GM19023 (cell line): ENCODE results near the gene VEZF1.
A peak's percentile ranks its signal among the peaks of the same experiment; 100 is the strongest.

Experiments used
- ATAC-seq: cut with Tn5 transposase; IDR thresholded peaks from one replicate; pipeline ENCODE4 v1.9.1; 2021; ENCODE audit warnings: mild to moderate bottlenecking, moderate library complexity; ENCODE audit not compliant: unreplicated experiment

The VEZF1 gene

GRCh38 chr17:57999496-58000017 lies 11.5 kb upstream of the VEZF1 start:
- ATAC-seq, result no peak

- ATAC-seq, result no peak
Measured at GRCh38 chr17:57999010-57999495, 11.0 kb upstream of the VEZF1 start.

DNA sequence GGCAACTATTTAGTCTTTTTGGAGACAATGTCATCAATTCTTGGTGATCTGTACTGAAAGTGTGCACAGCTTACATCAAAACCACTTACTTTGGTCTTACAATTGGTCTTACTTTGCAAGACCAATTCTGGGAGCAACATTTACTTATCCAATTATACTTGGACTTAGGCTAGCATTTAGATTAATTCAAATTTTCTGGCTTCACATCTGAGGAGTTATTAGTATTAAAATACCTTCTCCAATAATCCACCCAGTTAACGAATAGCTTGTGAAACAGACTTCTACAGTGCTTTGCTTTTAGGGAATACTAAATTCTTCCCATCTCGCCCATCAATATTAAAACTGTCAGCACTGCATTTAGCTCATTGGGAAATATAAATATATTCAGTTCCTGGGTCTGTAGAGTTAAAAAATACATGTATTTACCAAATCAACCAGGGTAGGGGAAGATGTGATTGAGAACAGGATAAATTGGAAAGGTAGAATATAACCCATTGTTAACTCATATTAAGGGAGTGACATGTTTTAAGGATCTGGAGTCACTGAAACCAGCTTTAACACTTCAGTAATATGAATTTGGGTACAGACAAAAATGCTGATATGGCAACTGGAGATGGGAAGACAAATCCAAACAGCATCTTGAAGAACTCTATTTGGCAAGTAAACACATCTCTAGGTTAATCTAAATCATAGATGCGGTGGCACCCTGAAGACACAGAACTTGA lies 9.2 kb upstream of the VEZF1 start:
- no peak for ATAC-seq

DNA sequence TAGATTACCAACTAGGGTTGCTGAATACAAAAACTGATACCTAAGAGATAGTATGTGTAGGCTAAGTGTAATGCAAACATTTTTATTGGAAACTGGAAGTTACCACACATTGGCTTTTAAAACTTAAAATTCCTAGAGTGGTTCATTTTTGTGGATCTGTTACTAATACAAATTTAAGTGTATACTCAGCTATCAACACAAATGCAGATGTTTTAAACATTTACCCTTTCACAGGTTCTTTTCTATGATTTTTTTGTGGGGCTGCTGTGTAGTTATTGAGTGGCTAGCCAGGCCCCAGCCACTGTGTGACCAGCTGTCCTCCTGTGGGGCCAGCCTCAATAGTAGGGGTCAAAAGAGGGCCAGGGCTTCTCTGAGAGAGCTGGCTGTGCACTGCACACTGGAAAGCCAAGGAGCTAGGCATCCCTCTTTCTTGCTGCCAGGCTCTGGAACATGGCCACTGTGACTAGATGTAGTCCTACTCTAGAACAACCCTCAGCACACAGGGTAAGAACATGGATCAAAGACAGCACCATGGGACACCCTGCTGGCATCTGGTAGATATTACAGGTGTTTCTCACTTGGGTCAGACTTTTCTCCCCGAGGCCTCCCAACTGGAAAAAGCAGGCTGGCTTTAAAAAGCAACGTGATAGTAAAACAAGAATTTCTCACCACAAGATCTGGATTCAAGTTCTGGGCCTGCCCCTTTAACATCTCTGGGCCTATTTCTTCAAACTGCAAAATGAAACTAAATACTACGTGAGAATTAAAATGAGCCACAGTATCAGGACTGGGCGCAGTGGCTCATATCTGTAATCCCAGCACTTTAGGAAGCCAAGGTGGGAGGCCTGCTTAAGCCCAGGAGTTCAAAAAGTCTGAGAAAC lies 7.3 kb upstream of the VEZF1 start:
- peak; percentile 62 for ATAC-seq

DNA sequence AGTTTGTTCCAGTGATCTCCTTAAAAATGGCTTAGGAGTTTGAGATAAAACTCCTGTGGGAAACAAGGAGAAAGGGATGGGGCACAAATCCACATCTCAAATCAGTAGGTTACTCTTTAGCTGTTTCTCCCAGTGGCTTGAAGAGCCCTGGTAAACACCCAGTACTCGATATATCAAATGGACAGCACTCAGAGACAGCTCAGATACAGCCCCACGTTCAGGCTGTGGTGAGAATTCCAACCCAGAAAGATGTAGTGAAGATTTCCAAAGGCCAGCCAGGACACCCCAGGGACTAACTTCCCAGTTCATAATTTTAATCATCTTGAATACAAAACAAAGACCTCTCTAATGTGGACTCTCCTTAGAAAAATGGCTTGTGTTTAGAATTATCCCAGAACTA lies 6.4 kb upstream of the VEZF1 start:
- no peak for ATAC-seq

DNA sequence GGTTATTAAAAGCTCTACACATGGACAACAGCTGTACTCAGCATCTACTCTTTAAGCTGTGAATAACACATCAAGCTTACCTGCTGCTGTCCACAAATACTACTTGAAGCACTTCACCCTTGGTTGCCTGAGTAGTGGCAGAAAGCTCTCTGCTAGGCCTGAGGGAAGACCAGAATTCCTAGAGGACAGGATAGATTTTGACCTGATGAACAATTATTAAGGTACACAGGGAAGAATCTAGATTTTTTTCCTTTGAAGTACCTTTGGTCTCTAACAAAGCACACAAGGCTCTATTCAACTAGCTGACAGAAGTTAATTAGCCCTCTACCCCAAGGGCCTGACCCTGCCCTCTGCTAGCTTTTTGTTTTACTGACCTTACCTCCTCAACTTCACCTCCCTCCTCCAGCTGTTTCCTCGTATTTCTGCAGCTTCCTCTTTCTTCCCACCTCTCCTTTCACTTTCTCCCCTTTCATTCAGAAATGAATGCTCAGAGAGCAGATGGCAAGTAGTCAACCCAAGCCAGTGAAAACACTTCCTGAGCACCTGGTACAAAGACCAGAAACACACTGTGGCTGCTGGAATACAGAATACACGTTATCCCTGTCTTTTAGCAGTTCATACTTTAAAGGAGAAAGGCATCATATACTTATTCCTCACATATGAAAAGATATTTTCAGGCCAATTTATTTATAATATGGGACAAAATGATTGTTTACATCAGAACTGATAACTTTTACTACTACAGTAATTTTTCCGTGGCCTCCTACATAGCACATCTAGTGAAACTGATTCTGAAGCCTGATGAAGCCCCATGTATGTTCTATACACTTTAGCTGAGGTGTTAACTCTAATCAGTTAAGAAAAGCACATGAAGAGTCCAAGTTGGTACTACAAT lies 5.7 kb upstream of the VEZF1 start:
- no peak for ATAC-seq

DNA sequence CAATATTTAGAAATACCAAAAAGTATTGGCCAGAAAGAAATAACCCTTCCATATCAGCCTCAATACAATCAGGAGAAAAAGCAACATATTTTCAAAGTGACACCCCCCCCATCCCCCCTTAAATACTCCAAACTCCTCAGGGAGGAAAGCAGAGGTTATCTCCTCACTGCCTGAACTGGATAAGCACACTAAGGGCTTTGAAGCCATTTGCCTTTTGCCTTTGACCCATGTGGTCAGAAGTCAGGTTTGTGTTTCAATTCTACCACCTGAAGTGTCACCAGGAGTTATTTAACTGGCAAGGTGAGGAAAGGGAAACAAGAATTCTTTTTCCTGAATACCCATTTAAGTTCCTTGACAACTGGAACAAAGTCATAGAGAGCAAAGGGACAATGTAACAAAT lies 3.5 kb upstream of the VEZF1 start:
- ATAC-seq, result no peak

GRCh38 chr17:57990037-57990436 lies 2.0 kb upstream of the VEZF1 start:
- no peak for ATAC-seq

- peak; percentile 74 for ATAC-seq
Measured at GRCh38 chr17:57988301-57989250, 522 bp upstream of the VEZF1 start.

DNA sequence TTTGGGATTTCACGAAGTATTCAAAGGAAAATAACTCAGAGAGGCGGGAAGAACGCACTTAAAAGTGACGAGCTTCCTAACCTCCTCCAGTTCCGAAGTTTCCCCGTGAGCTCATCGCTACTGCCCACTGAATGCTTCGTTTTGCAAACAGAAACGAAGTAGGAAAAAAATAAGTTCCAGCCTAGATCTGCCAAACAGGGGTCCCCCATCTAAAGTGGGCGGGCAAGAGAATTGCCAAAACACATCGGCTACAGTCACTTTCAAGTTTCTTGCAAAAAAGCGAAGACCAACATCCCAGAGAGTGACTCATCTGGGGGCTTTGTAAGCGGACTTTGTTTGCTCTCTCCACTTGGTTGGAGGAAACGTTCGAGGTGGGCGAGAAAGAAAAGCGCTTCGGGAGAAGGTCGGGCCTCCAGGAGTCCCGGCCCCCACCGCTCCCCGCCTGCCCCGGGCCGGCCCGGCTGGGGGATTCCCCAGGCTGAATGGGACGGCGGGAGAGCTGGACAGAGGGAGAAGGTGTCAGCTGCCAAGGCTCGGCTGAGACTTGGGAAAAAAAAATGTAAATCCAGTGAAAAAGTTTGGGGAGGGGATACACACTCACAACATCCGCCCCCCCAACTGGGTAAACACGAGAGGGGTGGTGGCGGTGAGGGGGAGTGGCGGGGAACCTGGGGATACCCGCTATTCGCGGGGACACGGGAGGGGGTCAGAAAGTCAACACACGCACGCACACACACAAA lies 1.0 kb downstream of the VEZF1 start:
- peak; percentile 10 for ATAC-seq

- ATAC-seq, result no peak
Measured at GRCh38 chr17:57985675-57985974, 2.4 kb downstream of the VEZF1 start.

GRCh38 chr17:57984936-57985674 lies 2.9 kb downstream of the VEZF1 start:
- no peak for ATAC-seq

DNA sequence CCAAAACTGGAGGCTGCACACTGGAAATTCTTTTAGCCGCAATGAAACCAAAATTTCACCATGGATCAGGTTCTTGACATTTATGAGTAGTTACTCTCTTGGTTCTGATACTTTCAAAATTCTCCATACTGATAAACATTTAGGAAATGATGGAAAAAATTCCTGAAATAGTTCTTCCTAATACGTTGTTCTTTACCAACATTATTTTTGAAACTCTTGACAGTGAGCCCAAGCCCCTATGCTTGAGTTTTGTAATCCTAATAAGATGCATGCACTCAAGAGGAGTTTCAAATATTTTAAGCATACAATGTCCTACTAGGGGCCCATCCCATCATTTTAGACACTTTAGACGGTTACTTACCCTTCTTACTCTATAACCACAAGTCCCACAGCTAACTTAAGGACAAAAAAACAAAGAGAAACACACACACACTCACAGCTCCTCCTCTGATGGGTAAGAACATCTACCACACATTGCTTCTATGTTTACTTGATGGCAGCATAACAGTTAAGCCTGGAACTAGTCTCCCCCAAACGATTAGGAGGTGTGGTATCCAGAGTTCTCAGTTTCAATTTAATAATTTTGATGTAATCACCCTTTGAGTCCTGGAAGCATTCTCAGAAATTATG lies 3.7 kb downstream of the VEZF1 start:
- ATAC-seq, result no peak

DNA sequence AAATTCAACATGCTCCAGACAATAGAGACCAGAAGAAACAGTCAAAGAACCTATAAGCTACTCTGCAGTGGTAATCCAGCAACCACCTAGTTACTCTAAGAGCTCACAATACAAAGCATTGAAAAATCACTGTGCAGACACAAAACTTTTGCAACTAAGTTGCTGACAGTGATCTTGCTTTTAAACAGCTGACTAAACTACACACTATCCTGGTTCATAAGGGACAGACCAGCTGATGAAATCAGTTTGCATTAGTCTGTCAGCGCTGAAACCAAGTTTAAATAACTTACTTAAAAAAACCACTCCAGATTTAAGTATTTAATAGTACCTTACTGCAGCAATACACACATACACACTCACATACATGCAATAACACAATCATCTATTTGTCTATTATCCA lies 4.6 kb downstream of the VEZF1 start:
- no peak for ATAC-seq

DNA sequence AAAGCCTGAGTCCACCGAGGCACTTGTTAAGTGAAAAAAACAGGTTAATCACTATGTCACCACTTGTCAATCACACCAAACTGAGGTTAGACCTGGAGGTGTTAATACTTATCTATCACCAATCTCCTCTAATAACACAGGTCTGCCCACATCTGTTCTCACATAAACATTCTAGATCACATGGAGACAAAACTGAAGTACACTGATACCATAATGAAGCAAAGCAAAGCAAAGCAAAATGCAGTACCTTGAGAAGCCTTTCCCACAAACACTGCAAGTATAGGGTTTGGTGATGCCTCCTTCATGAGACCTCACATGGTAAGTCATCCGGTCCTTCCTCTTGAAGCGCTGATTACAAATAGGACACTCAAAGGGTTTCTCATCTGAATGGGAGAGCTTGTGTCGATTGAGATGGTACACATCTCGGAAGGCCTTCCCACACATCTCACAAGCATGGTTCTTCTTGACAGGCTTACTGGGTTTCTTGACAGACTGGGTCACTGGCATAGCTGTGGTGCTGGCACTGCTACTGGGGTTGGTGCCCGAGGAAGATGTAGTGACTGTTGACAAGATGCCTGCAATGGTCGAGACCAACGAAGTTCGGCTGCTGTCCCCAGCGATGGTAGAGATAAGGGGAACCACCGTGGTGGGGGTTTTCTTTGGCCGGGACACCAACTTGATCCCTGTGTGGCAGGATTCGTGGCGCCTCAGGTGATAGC lies 5.4 kb downstream of the VEZF1 start:
- no peak for ATAC-seq

DNA sequence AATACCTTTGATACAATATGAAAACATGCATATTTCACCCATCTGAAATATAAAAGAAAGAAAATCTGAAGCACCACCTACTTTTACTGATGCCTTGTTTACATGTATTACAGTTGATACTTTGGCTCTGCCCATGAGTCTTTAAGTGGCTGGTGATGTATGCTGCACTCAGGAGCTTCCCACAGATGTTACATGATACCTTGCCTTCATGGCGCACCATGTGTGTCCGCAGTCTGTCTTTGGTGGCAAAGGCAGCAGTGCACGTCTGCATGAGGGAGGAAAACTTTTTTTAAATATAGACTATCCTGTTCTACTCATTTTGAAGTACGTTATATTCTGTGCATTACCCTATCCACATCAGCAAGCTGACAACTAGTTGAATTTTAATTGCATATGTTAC lies 7.5 kb downstream of the VEZF1 start:
- no peak for ATAC-seq

GRCh38 chr17:57979076-57979475 lies 9.0 kb downstream of the VEZF1 start:
- ATAC-seq, result no peak
